ENCODE data around the gene YAE1. TPM values are rescaled to one million over a fixed set of nuclear protein-coding genes. Genes with fewer than 3 reads are reported as not detected.

Gene YAE1
- total RNA-seq, 4 donors from 2014 or later, result 13.3 to 18.5 (median 17.0) TPM

- TF ChIP-seq POLR2A (IDR thresholded peaks at IDR 0.05; ENCODE audit: low read depth) (no peak), EP300 (IDR thresholded peaks at IDR 0.05) (no peak), POLR2AphosphoS5 (IDR thresholded peaks at IDR 0.05) (no peak)
- TF ChIP-seq, protein P1, sequence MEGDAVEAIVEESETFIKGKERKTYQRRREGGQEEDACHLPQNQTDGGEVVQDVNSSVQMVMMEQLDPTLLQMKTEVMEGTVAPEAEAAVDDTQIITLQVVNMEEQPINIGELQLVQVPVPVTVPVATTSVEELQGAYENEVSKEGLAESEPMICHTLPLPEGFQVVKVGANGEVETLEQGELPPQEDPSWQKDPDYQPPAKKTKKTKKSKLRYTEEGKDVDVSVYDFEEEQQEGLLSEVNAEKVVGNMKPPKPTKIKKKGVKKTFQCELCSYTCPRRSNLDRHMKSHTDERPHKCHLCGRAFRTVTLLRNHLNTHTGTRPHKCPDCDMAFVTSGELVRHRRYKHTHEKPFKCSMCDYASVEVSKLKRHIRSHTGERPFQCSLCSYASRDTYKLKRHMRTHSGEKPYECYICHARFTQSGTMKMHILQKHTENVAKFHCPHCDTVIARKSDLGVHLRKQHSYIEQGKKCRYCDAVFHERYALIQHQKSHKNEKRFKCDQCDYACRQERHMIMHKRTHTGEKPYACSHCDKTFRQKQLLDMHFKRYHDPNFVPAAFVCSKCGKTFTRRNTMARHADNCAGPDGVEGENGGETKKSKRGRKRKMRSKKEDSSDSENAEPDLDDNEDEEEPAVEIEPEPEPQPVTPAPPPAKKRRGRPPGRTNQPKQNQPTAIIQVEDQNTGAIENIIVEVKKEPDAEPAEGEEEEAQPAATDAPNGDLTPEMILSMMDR (IDR thresholded peaks at IDR 0.05), result no peak
- Histone ChIP-seq H3K9me3 (no peaks in the 10 kb centered on the region), H3K27me3 (no peaks in the 10 kb centered on the region), H3K4me3 (no peak overlapping the region), H3K36me3 (peaks cover 0 to 8% (median 2%) of the 10 kb centered on the region in 4 donors), H3K27ac (replicated peaks in 1 of 4) (no peak overlapping the region), H3K4me1 (no peaks in the 10 kb centered on the region)
- WGBS, result 90% methylated on average over 2 of the region's 2 CpGs
- DNase-seq (ENCODE audit: extremely low spot score), result no peak
- intact Hi-C loops (cut with DNase I), result no loop called here
Measured at GRCh38 chr7:39583539-39583938, 17.3 kb downstream of the YAE1 start.

DNA sequence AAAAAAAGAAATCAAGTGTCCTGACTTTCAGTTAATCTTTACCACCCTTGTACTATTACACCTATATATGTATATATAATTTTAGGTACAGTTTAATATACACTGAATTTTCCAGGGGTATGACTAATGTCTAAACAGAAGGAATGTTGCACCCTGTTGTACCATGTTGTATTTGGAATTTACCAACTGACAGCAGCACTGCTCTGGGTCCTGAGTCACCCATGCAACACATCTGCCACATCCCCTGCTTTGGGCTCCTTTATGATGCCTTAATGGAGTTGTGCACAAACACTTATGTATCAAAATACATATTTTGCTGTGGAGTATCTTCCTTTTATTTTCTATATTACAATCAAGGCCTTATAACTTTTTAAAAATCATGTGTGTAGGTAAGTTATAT lies 21.2 kb downstream of the YAE1 start:
- no peak overlapping the region for H3K27ac ChIP-seq (replicated peaks in 1 of 4)
- peaks cover 0 to 7% (median 0%) of the 10 kb centered on the region in 4 donors for H3K4me1 ChIP-seq
- no peaks in the 10 kb centered on the region for H3K27me3 ChIP-seq
- intact Hi-C loops (cut with DNase I), result no loop called here
- no peak overlapping the region for H3K4me3 ChIP-seq
- TF ChIP-seq POLR2A (IDR thresholded peaks at IDR 0.05; ENCODE audit: low read depth) (no peak), EP300 (IDR thresholded peaks at IDR 0.05) (no peak), POLR2AphosphoS5 (IDR thresholded peaks at IDR 0.05) (no peak)
- TF ChIP-seq, protein P1 (IDR thresholded peaks at IDR 0.05), result no peak
- DNase-seq (ENCODE audit: extremely low spot score), result no peak
- no peaks in the 10 kb centered on the region for H3K36me3 ChIP-seq
- H3K9me3 ChIP-seq, result no peaks in the 10 kb centered on the region

DNA sequence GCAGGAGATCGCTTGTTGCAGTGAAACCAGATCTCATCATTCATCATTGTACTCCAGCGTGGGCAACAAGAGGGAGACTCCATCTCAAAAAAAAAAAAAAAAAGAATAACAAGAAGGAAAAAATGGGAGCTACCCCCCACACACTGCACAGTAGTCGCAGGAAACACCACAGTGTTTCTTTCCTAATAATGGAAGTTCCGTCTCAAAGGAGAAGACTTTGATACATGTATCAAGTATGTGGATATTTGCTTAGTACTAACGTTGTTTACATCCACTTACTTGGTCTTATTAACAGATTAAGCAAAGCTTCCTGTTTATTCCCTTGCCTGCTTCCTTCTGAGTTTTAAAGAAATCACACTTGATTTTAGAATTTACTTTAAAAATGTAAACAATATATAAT lies 22.2 kb downstream of the YAE1 start:
- TF ChIP-seq, protein P1 (IDR thresholded peaks at IDR 0.05), result no peak
- no peak for TF ChIP-seq POLR2A (IDR thresholded peaks at IDR 0.05; ENCODE audit: low read depth)
- TF ChIP-seq EP300 (IDR thresholded peaks at IDR 0.05), result no peak
- no peak for TF ChIP-seq POLR2AphosphoS5 (IDR thresholded peaks at IDR 0.05)
- Histone ChIP-seq H3K36me3 (no peaks in the 10 kb centered on the region), H3K4me3 (no peak overlapping the region), H3K27ac (replicated peaks in 1 of 4) (no peak overlapping the region), H3K4me1 (peaks cover 0 to 7% (median 0%) of the 10 kb centered on the region in 4 donors), H3K9me3 (no peaks in the 10 kb centered on the region), H3K27me3 (no peaks in the 10 kb centered on the region)
- 74% methylated on average over 5 of the region's 5 CpGs for WGBS
- intact Hi-C loops (cut with DNase I), result no loop called here
- DNase-seq (ENCODE audit: extremely low spot score), result no peak

- Histone ChIP-seq H3K36me3 (no peaks in the 10 kb centered on the region), H3K27me3 (no peaks in the 10 kb centered on the region), H3K4me3 (no peak overlapping the region), H3K9me3 (no peaks in the 10 kb centered on the region), H3K27ac (replicated peaks in 1 of 4) (no peak overlapping the region), H3K4me1 (peaks cover 0 to 7% (median 0%) of the 10 kb centered on the region in 4 donors)
- DNase-seq (ENCODE audit: extremely low spot score), result no peak
- intact Hi-C loops (cut with DNase I), result no loop called here
- WGBS, result 47% methylated on average over 7 of the region's 7 CpGs
- TF ChIP-seq POLR2A (IDR thresholded peaks at IDR 0.05; ENCODE audit: low read depth) (no peak), EP300 (IDR thresholded peaks at IDR 0.05) (no peak), POLR2AphosphoS5 (IDR thresholded peaks at IDR 0.05) (peak in 1 of 2 donors; percentile 14)
- TF ChIP-seq, protein P1 (IDR thresholded peaks at IDR 0.05), result no peak
Measured at GRCh38 chr7:39589323-39590111, 23.3 kb downstream of the YAE1 start.
